Measurements from ENCODE around the gene ALOX5. TPM values are rescaled to one million over a fixed set of nuclear protein-coding genes. Genes with fewer than 3 reads are reported as not detected.

The ALOX5 gene
- total and polyA plus RNA-seq, 10 of the 15 experiments (the other 5 are each of a cell fraction or from before 2014, with no cell fraction given) = 0.43 to 102 (median 34.2) TPM

DNA sequence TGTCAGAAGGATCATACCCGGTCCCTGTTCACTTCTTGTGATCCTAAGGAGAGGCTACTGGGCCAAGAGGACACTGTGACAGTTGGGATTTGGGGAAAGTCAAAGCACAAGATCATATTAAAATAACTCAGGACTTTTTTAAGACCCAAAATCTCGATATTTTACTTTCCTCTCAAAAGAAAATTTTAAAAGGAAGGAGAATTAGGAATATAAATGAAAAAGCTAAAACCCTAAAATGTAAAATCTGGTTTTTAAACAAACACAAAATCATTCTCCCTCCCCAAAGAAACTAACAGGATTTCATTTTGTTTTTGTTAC, 36.4 kb downstream of the ALOX5 start:
- FAIRE-seq (no peak), ATAC-seq (no peak), DNase-seq (ENCODE audit: low read depth, low spot score) (no peak)
- Histone ChIP-seq H3K4me1 (ENCODE audit: control insufficient read depth, insufficient read depth, low read length) (no peaks in the 10 kb centered on the region), H2AFZ (ENCODE audit: control insufficient read depth, low read depth, low read length) (no peak overlapping the region), H3K9me3 (replicated peaks; ENCODE audit: control insufficient read depth, insufficient read depth, low read length) (no peaks in the 10 kb centered on the region; the same call in 2 of the 3 replicates), H3K79me2 (ENCODE audit: control insufficient read depth, insufficient read depth, low read length) (no peaks in the 10 kb centered on the region; the same call in 1 of the 2 replicates), H3K9ac (ENCODE audit: control insufficient read depth, insufficient read depth, low read length) (no peak overlapping the region), H4K20me1 (ENCODE audit: control insufficient read depth, insufficient read depth) (no peaks in the 10 kb centered on the region), H3K4me3 (no peak overlapping the region), H3K4me2 (ENCODE audit: control insufficient read depth, insufficient read depth) (no peak overlapping the region), H3K27me3 (replicated peaks in 1 of 2; ENCODE audit: control insufficient read depth in 2 of 2, insufficient read depth in 2 of 2, low read length in 1 of 2) (peaks cover 0 to 1% of the 10 kb centered on the region in 2 experiments; a peak in 2 of 4 replicates), H3K27ac (ENCODE audit: control insufficient read depth, insufficient read depth) (no peak overlapping the region), H3K36me3 (ENCODE audit: control insufficient read depth in 2 of 2, insufficient read depth in 2 of 2, low read length in 1 of 2) (peaks cover 0 to 9% of the 10 kb centered on the region in 2 experiments; a peak in 1 of 4 replicates)
- ChIA-PET RAD21 (ENCODE audit: unreplicated experiment) (no interaction called here), CTCF (interaction anchor here (1.6 kb wide), 1 partner anchor 55 kb away, joined by 4 read pairs; no protein-coding TSS in a partner anchor), SMC1A (ENCODE audit: uncharacterized antibody, unreplicated experiment) (no interaction called here), POLR2A (no interaction called here)
- intact Hi-C loops (cut with micrococcal nuclease; ENCODE audit: unreplicated experiment) = no loop called here
- WGBS (ENCODE audit: insufficient coverage, insufficient replicate concordance, low lambda C conversion rate, missing lambda C conversion rate) = 47% methylated on average over 2 of the region's 2 CpGs
- in situ Hi-C loops (cut with MboI) = no loop called here
- no peak for TF ChIP-seq SUZ12 (IDR thresholded peaks at IDR 0.05; ENCODE audit: unreplicated experiment)
- BruUV-seq (replicated peaks) = no TSS peak

DNA sequence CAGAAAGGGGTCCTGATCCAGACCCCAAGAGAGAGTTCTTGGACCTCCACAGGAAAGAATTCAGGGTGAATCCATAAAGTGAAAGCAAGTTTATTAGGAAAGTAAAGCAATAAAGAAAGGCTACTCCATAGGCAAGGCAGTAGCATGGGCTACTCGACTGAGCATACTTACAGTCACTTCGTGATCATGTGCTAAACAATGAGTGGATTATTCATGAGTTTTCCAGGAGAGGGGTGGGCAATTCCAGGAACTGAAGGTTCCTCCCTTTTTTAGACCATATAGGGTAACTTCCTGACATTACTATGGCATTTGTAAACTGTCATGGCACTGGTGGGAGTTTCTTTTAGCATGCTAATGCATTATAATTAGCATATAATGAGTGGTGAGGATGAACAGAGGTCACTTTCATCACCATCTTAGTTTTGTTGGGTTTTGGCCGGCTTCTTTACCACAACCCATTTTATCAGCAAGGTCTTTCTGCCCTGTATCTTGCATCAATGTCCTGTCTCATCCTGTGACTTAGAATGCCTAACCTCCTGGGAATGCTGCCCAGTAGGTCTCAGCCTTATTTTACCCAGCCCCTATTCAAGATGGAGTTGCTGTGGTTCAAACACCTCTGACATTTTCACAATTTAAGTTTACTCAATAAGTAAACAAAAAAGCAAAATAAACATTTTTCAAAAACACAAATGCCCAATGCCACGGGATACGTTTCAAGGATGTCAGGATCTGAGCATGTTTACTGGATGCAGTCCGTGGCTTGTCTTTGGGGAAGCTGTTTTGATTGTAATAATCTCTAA, 37.0 kb downstream of the ALOX5 start:
- ChIA-PET CTCF (interaction anchor here (1.6 kb wide), 1 partner anchor 54 kb away, joined by 4 read pairs; no protein-coding TSS in a partner anchor), RAD21 (ENCODE audit: unreplicated experiment) (no interaction called here), POLR2A (no interaction called here), SMC1A (ENCODE audit: uncharacterized antibody, unreplicated experiment) (no interaction called here)
- Histone ChIP-seq H3K4me3 (no peak overlapping the region), H3K4me2 (ENCODE audit: control insufficient read depth, insufficient read depth) (no peak overlapping the region), H2AFZ (ENCODE audit: control insufficient read depth, low read depth, low read length) (no peak overlapping the region), H3K27ac (ENCODE audit: control insufficient read depth, insufficient read depth) (no peak overlapping the region), H3K9me3 (replicated peaks; ENCODE audit: control insufficient read depth, insufficient read depth, low read length) (no peaks in the 10 kb centered on the region; the same call in 2 of the 3 replicates), H3K27me3 (replicated peaks in 1 of 2; ENCODE audit: control insufficient read depth in 2 of 2, insufficient read depth in 2 of 2, low read length in 1 of 2) (peaks cover 0 to 1% of the 10 kb centered on the region in 2 experiments; a peak in 2 of 4 replicates), H4K20me1 (ENCODE audit: control insufficient read depth, insufficient read depth) (no peaks in the 10 kb centered on the region), H3K4me1 (ENCODE audit: control insufficient read depth, insufficient read depth, low read length) (no peaks in the 10 kb centered on the region), H3K36me3 (ENCODE audit: control insufficient read depth in 2 of 2, insufficient read depth in 2 of 2, low read length in 1 of 2) (peaks cover 0 to 9% of the 10 kb centered on the region in 2 experiments; a peak in 1 of 4 replicates), H3K9ac (ENCODE audit: control insufficient read depth, insufficient read depth, low read length) (no peak overlapping the region), H3K79me2 (ENCODE audit: control insufficient read depth, insufficient read depth, low read length) (no peaks in the 10 kb centered on the region; the same call in 1 of the 2 replicates)
- no TSS peak for BruUV-seq (replicated peaks)
- no peak for ATAC-seq
- intact Hi-C loops (cut with micrococcal nuclease; ENCODE audit: unreplicated experiment) = no loop called here
- FAIRE-seq = no peak
- TF ChIP-seq POLR2A (IDR thresholded peaks at IDR 0.05; ENCODE audit: low read depth, low read length) (no peak), SRF (IDR thresholded peaks at IDR 0.05; ENCODE audit: low read depth in 2 of 2, low read length in 2 of 2) (no peak), NRF1 (conservative IDR thresholded peaks at IDR 0.05; ENCODE audit: low read depth, low read length) (no peak), ZNF384 (IDR thresholded peaks at IDR 0.05; ENCODE audit: borderline replicate concordance, low read depth, low read length) (no peak), NBN (IDR thresholded peaks at IDR 0.05) (no peak), PAX8 (IDR thresholded peaks at IDR 0.05) (no peak), HCFC1 (IDR thresholded peaks at IDR 0.05; ENCODE audit: low read length) (no peak), IKZF2 (IDR thresholded peaks at IDR 0.05) (no peak), MYC (IDR thresholded peaks at IDR 0.05; ENCODE audit: insufficient read depth, insufficient read length, insufficient replicate concordance, low read length, severe bottlenecking) (no peak)
- TF ChIP-seq, protein P1, sequence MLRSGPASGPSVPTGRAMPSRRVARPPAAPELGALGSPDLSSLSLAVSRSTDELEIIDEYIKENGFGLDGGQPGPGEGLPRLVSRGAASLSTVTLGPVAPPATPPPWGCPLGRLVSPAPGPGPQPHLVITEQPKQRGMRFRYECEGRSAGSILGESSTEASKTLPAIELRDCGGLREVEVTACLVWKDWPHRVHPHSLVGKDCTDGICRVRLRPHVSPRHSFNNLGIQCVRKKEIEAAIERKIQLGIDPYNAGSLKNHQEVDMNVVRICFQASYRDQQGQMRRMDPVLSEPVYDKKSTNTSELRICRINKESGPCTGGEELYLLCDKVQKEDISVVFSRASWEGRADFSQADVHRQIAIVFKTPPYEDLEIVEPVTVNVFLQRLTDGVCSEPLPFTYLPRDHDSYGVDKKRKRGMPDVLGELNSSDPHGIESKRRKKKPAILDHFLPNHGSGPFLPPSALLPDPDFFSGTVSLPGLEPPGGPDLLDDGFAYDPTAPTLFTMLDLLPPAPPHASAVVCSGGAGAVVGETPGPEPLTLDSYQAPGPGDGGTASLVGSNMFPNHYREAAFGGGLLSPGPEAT (IDR thresholded peaks at IDR 0.05; ENCODE audit: low read depth) = no peak
- TF ChIP-seq, protein P2, sequence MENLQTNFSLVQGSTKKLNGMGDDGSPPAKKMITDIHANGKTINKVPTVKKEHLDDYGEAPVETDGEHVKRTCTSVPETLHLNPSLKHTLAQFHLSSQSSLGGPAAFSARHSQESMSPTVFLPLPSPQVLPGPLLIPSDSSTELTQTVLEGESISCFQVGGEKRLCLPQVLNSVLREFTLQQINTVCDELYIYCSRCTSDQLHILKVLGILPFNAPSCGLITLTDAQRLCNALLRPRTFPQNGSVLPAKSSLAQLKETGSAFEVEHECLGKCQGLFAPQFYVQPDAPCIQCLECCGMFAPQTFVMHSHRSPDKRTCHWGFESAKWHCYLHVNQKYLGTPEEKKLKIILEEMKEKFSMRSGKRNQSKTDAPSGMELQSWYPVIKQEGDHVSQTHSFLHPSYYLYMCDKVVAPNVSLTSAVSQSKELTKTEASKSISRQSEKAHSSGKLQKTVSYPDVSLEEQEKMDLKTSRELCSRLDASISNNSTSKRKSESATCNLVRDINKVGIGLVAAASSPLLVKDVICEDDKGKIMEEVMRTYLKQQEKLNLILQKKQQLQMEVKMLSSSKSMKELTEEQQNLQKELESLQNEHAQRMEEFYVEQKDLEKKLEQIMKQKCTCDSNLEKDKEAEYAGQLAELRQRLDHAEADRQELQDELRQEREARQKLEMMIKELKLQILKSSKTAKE (IDR thresholded peaks at IDR 0.05; ENCODE audit: low read depth, poor library complexity, severe bottlenecking) = no peak
- in situ Hi-C loops (cut with MboI) = no loop called here
- no peak for DNase-seq (ENCODE audit: low read depth, low spot score)
- WGBS (ENCODE audit: insufficient coverage, insufficient replicate concordance, low lambda C conversion rate, missing lambda C conversion rate) = 82% methylated on average over 6 of the region's 6 CpGs
